Measurements from ENCODE around the gene NSL1. TPM values are rescaled to one million over a fixed set of nuclear protein-coding genes. Genes with fewer than 3 reads are reported as not detected.

Gene NSL1
- total and polyA plus RNA-seq, 2 donors (not counting 1 experiment from before 2014, with no cell fraction given) = 20.5 to 45.9 TPM

GRCh38 chr1:212819726-212820125 lies 28.1 kb upstream of the NSL1 start:
- peak overlapping the region; percentile 45 for H3K9ac ChIP-seq (ENCODE audit: low read length)
- peak overlapping the region; percentile 44 for H3K4me3 Mint-ChIP-seq
- H3K9me3 Mint-ChIP-seq (ENCODE audit: insufficient read depth) = peaks cover 2% of the 10 kb centered on the region
- no peaks in the 10 kb centered on the region for H3K79me2 ChIP-seq (ENCODE audit: control insufficient read depth, insufficient read depth, low read length)
- WGBS (ENCODE audit: insufficient coverage) = 5% methylated on average over 4 of the region's 5 CpGs
- ChIA-PET POLR2A (interaction anchor here (0.6 kb wide), 1 partner anchor 38 kb away, joined by 4 read pairs; no protein-coding TSS in a partner anchor), CTCF (interaction anchor here (0.9 to 1.6 kb wide), 3 partner anchors 11 to 175 kb away, joined by 3 to 4 read pairs (median 3); no protein-coding TSS in a partner anchor)
- peaks cover 13% of the 10 kb centered on the region for H3K4me1 Mint-ChIP-seq
- TF ChIP-seq CTCF (IDR thresholded peaks at IDR 0.05) = no peak
- TF ChIP-seq EZH2 (IDR thresholded peaks at IDR 0.05; ENCODE audit: borderline replicate concordance, insufficient read depth, low read depth, low read length, poor library complexity, severe bottlenecking) = no peak
- peak overlapping the region; percentile 7 for H3K27ac Mint-ChIP-seq
- no peaks in the 10 kb centered on the region for H3K27me3 ChIP-seq (replicated peaks in 1 of 4; ENCODE audit: control extremely low read depth in 1 of 4, control insufficient read depth in 3 of 4, insufficient read depth in 4 of 4, low read length in 3 of 4)
- H3K36me3 ChIP-seq (replicated peaks in 1 of 2; ENCODE audit: control extremely low read depth in 1 of 2, control insufficient read depth in 1 of 2, extremely low read depth in 1 of 2, insufficient read depth in 2 of 2, low read length in 1 of 2) = peaks cover 2 to 5% of the 10 kb centered on the region in 2 experiments
- H2AFZ ChIP-seq (ENCODE audit: insufficient read depth, low read depth, low read length, poor library complexity, severe bottlenecking) = peak overlapping the region; percentile 57
- H3K27me3 Mint-ChIP-seq = no peaks in the 10 kb centered on the region
- ATAC-seq (ENCODE audit: low read depth) (peak; percentile 17), DNase-seq (no peak)
- intact Hi-C loops (cut with micrococcal nuclease) = no loop called here
- peak overlapping the region; percentile 58 for H3K4me2 ChIP-seq (replicated peaks; ENCODE audit: low read depth, low read length, poor library complexity, severe bottlenecking)
- peaks cover 8 to 12% of the 10 kb centered on the region in 2 donors for H3K4me1 ChIP-seq (ENCODE audit: control insufficient read depth in 2 of 2, insufficient read depth in 2 of 2, low read length in 2 of 2)
- no peak overlapping the region for H3K27ac ChIP-seq (ENCODE audit: low read length in 2 of 2)
- H3K4me3 ChIP-seq (ENCODE audit: control extremely low read depth in 1 of 5, extremely low read depth in 1 of 5, insufficient read depth in 1 of 5, low read depth in 2 of 5, low read length in 4 of 5) = no peak overlapping the region
- H3K9me3 ChIP-seq (ENCODE audit: control extremely low read depth in 1 of 3, control insufficient read depth in 2 of 3, insufficient read depth in 1 of 3, low read length in 2 of 3) = peaks cover 0 to 8% (median 0%) of the 10 kb centered on the region in 3 donors
- H4K20me1 ChIP-seq (ENCODE audit: control insufficient read depth, insufficient read depth, low read length, poor library complexity, severe bottlenecking) = no peaks in the 10 kb centered on the region

GRCh38 chr1:212816567-212817278 lies 25.1 kb upstream of the NSL1 start:
- Histone ChIP-seq H3K4me2 (replicated peaks; ENCODE audit: low read depth, low read length, poor library complexity, severe bottlenecking) (no peak overlapping the region), H3K4me3 (ENCODE audit: control extremely low read depth in 1 of 5, extremely low read depth in 1 of 5, insufficient read depth in 1 of 5, low read depth in 2 of 5, low read length in 4 of 5) (no peak overlapping the region), H4K20me1 (ENCODE audit: control insufficient read depth, insufficient read depth, low read length, poor library complexity, severe bottlenecking) (no peaks in the 10 kb centered on the region), H3K27ac (ENCODE audit: low read length in 2 of 2) (no peak overlapping the region), H3K9me3 (ENCODE audit: control extremely low read depth in 1 of 3, control insufficient read depth in 2 of 3, insufficient read depth in 1 of 3, low read length in 2 of 3) (no peaks in the 10 kb centered on the region), H3K79me2 (ENCODE audit: control insufficient read depth, insufficient read depth, low read length) (no peaks in the 10 kb centered on the region), H3K4me1 (ENCODE audit: control insufficient read depth in 2 of 2, insufficient read depth in 2 of 2, low read length in 2 of 2) (peaks cover 8 to 12% of the 10 kb centered on the region in 2 donors), H2AFZ (ENCODE audit: insufficient read depth, low read depth, low read length, poor library complexity, severe bottlenecking) (no peak overlapping the region), H3K36me3 (replicated peaks in 1 of 2; ENCODE audit: control extremely low read depth in 1 of 2, control insufficient read depth in 1 of 2, extremely low read depth in 1 of 2, insufficient read depth in 2 of 2, low read length in 1 of 2) (peaks cover 9 to 15% of the 10 kb centered on the region in 2 experiments), H3K27me3 (replicated peaks in 1 of 4; ENCODE audit: control extremely low read depth in 1 of 4, control insufficient read depth in 3 of 4, insufficient read depth in 4 of 4, low read length in 3 of 4) (no peaks in the 10 kb centered on the region), H3K9ac (ENCODE audit: low read length) (no peak overlapping the region)
- no peak for TF ChIP-seq EZH2 (IDR thresholded peaks at IDR 0.05; ENCODE audit: borderline replicate concordance, insufficient read depth, low read depth, low read length, poor library complexity, severe bottlenecking)
- TF ChIP-seq CTCF (IDR thresholded peaks at IDR 0.05) = no peak
- Mint-ChIP-seq H3K27ac (no peak overlapping the region), H3K4me1 (peaks cover 13% of the 10 kb centered on the region), H3K27me3 (no peaks in the 10 kb centered on the region), H3K4me3 (no peak overlapping the region), H3K9me3 (ENCODE audit: insufficient read depth) (no peaks in the 10 kb centered on the region)
- CTCF ChIA-PET = interaction anchor here (1.6 kb wide), 1 partner anchor 178 kb away, joined by 5 read pairs; no protein-coding TSS in a partner anchor
- intact Hi-C loops (cut with micrococcal nuclease) = no loop called here
- no peak for DNase-seq
- POLR2A ChIA-PET = no interaction called here
- no peak for ATAC-seq (ENCODE audit: low read depth)
- WGBS (ENCODE audit: insufficient coverage) = 100% methylated on average over 3 of the region's 3 CpGs

Measured in B cell (primary cell).